GM19328 (cell line): Measurements from ENCODE around the gene TSPAN5.
"Not testable (repeated sequence)": the region's sequence is repeated elsewhere in the genome, so short reads cannot be mapped to it uniquely, and the experiment has no call there.

Source experiments
- ATAC-seq: cut with Tn5 transposase; IDR thresholded peaks from one replicate; pipeline ENCODE4 v1.9.1; 2021; ENCODE audit warnings: mild to moderate bottlenecking, moderate library complexity; ENCODE audit not compliant: unreplicated experiment

TSPAN5 gene

DNA sequence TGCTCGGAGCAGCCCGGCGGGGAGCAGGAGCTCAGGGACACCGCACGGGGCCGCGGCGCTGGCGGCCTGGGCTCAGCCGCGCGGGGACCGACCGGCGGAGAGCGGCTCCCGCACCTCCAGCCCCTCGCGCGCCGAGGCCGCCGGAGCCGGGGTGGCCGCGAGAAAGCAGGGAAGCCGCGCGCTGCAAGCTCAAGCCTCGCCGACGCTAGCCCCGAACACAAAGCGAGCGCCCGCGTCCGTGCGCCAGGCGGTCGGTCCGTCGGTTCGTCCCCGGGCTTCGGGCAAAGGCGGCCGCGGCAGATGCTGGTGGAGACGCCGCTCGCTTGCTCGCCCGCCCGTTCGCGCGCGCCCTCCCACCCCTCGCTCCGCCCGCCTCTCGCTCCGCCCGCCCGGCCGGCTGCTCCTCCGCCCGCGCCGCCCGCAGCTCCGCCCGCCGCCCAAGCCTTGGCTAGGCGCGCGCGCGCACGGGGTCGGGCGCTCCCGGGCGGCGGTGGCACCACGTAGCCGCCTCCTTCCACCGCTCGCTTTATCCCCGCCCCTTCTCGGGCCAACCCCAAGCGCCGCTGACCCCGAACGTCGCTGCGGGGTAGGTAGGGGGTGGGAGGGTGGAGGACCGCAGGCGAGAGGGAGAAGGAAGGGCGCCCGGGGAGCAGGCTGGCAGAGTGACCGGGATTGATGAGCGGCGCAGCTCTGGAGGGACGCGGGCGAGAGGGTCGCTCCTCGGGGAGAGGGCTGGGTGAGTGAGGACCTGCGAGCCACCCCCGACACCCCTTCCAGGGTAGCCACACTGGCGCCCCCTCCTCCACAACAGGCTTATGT, at the start of gene TSPAN5:
TSPAN5 (minus strand) TSS at position 325 of the 819 bp plus-strand sequence.
- peak; percentile 78 for ATAC-seq

DNA sequence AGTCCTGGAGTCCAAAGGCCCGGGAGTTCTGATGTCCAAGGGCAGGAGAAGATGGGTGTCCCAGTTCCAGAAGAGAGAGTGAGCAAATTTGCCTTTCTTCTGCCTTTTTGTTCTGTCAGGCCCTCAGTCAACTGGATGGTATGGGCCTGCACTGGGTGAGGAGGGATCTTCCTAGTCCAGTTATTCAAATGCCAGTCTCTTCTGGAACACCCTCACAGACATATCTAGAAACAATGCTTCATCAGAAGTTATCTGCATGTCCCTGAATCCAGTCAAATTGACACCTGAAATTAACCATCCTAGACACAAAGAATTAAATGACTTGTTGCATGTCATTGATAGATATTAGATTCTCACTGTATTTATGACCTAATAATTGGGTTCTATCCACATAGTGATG, 48.5 kb upstream of the TSPAN5 start:
- ATAC-seq, result no peak

- ATAC-seq, result no peak
Observed at GRCh38 chr4:98706200-98706813, 47.9 kb upstream of the TSPAN5 start.

DNA sequence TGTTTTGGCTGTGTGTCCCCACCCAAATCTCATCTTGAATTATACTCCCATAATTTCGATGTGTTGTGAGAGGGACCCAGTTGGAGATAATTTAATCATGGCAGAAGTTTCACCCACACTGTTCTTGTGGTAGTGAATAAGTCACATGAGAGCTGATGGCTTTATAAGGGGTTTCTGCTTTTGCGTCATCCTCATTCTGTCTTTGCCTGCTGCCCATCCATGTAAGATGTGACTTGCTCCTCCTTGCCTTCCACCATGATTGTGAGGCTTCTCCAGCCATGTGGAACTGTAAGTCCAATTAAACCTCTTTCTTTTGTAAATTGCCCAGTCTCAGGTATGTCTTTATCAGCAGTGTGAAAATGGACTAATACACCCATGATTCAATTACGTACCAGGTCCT, 47.2 kb upstream of the TSPAN5 start:
- ATAC-seq, result not testable (repeated sequence)

DNA sequence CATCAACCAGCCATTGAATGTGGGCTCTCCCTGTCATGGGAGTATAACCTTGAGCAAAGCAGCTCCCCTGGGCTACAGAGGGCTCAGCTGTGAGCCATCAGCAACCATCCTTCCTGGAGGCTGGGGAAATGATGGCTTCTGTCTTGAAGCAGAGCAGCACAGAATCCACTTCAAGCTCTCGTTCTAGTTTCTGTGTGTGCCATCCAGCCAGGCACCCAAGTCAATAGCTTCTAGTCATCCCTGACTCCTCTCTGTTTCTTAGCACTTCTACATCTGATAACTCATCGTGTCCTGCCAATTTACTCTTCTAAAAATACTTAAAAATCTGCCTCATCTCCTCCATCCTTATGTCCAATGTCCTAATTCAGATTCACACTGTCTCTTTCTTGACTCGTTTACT, 42.2 kb upstream of the TSPAN5 start:
- ATAC-seq, result no peak

DNA sequence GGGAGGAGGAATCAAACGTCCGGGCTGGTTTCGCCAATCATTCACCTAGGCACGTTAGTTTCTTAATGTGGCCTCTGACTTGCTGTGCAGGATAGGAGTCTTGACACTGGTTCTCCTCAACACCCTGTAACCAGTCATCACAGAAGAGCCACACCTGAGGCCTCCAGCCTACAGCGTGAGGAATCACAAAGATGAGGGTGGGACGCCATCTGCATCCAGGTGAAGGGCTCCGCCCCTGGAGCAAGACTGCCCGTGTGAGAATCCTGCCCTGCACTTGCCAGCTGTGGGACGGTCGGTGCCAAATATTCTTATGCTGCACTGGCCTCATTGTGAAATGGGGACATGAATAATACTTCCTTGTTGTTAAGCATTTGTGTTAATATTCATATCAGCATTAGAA, 35.7 kb upstream of the TSPAN5 start:
- no peak for ATAC-seq

DNA sequence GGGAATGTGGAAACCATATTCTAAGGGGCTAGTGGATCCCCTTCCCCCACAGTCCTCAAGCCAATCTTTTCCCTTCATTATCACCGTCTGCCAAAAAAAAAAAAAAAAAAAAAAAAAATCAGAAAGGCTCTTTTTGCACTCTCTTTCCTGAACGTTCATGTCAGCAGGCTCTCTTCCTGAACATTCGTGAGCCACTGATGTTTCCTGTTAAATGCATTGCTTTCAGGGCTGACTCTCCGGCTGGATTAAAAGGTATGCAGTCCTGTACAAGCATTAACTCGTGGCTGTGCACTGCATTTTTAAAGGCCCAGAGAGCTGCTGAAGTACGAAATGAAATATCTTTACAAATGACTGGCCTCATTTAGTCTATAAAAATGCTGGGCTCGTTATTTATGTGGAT, 34.0 kb upstream of the TSPAN5 start:
- ATAC-seq, result no peak

- ATAC-seq, result no peak
Observed at GRCh38 chr4:98691588-98691987, 33.2 kb upstream of the TSPAN5 start.

DNA sequence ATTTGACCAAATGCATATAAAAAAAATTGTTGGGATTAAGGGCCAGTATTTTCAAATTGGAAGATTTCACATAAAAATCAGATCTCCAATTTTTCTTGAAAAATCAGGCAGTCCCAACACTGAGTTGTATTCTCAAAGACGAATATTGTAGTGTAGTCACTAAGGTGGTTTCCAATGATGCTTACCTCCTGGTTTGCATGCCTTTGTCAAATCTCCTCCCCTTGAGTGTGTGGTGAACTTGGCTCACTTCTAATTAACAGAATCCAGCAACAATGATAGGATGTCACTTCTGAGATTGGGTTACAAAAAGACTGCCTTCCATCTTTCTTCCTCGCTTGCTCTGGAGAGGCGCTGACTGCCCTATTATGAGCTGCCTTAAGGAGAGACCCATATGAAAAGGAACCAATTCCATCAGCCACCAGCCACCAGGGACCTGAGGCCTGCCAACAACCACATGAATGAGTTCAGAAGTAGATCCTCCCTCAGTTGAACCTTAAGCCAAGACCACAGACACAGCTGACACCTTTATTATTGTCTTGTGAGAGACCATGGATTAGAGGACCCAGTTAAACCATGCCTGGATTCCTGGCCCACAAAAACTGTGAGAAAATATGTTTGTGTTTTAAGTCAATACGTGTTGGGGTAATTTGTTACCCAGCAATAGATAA, 31.2 kb upstream of the TSPAN5 start:
- no peak for ATAC-seq

- ATAC-seq, result no peak
Observed at GRCh38 chr4:98688411-98689290, 30.2 kb upstream of the TSPAN5 start.

DNA sequence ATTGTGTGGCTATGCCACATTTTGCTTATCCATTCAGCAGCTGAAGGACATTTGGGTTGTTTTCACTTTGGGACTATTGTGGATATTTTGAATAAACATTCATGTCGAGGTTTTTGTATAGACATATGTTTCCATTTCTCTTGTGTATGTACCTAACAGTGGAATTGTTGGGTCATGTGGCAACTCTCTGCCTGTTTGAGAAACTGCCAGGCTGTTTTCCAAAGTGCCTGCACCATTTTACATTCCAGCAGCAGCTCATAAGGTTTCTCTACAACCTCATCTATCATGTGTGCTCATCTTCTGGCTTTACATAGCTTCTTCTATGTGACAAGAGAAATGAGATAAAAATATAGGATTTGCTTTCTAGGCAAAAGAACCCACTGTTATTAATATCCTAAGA, 29.5 kb upstream of the TSPAN5 start:
- ATAC-seq, result no peak

DNA sequence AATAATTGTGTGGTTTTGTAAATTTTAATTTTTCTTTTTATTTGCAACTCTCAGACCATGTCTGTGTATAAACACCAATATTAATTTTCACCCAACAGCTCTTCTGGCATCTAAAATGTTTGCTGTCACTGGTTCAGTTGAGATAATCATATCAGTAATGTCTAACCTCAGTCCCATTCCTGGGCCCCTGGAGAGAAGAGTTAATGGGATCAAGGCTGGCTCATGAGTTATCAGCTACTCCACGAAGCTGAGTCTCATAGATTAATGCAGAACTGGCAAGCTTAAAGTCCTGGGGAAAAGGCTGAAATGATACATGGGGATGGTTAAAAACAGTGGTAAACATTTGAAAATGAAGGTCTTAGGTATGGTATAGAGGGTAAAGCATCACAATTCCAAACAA, 28.4 kb upstream of the TSPAN5 start:
- no peak for ATAC-seq

DNA sequence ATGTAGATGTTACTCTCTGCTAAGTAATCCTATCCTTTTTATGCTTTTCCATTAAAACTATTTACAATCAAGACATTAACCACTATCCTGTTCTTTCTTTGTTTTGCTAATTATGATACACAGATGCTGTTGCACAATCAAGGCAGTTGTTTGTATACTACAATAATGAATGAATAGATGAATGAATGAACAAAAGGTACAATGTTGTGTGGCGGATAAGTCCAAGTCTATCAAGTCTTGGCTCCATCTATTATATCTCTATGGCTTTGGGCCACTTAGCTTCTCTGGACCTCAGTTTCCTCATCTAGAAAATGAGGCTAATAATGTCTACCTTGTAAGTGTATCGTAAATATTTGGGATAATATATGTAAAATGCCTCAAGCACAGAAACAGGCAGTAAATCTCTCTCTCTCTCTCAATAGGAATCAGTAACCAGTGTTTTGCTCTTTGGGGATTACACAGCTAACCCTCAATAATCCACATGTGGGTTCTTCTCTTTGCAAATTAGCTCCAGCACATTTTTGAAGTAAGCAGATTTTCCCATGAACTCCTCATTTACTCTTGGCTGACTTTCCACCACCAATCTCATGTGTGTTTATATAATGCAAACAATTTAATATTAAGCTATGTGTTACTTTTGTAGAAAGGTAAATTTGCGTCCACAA, 27.8 kb upstream of the TSPAN5 start:
- ATAC-seq, result no peak

GRCh38 chr4:98685225-98686042, 27.0 kb upstream of the TSPAN5 start:
- no peak for ATAC-seq

- no peak for ATAC-seq
Observed at GRCh38 chr4:98682719-98683118, 24.3 kb upstream of the TSPAN5 start.

GRCh38 chr4:98680806-98681205, 22.4 kb upstream of the TSPAN5 start:
- no peak for ATAC-seq

DNA sequence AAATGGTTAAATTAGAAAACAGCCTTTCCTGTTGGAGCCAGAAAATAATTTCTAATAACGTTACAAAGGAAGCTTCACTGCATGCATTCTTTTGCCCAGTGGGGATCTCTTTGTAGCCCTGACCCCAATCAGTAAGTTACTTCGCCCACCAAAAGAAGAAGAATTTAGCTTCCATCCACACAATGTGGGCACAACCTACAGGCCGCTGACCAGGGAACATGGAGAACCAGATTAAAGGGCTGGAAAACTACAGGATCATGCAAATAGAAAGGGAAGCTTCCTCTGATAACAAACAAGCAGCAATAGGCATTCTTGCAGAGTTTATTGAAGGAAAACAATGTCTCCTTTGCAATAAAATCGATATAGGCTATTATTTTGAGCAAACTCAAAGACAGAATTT, 21.3 kb upstream of the TSPAN5 start:
- no peak for ATAC-seq

DNA sequence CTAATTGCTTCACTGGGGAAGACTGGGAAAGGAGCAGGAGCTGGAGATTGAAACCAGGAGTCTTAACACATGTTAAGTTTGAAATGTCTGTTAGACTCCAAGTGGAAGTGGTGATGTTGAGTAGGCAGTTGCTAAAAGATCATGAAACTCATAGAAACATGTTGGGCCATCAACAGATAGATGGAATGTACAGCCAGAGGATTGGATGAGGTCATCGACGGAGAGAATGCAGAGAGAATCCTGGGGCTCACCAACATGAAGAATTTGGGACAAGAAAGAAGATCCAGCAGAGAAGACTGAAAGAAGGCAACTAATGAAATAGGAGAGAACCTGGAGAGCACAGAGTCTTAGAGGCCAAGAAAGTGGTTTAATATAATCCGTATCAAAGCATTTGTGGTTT, 19.4 kb upstream of the TSPAN5 start:
- no peak for ATAC-seq

- no peak for ATAC-seq
Observed at GRCh38 chr4:98674404-98675173, 16.2 kb upstream of the TSPAN5 start.
